NCI-H1694 treated with DMSO at 0.1 percent for 48 hours (cell line): ENCODE results near the gene TNP1.

Experiments used
- DNase-seq: peaks from one replicate; lab custom pipeline; 2025; lab: John Stamatoyannopoulos, UW

TNP1 gene

GRCh38 chr2:216873573-216873972 lies 13.7 kb upstream of the TNP1 start:
- DNase-seq = no peak

GRCh38 chr2:216872624-216873023 lies 12.8 kb upstream of the TNP1 start:
- DNase-seq = no peak

- no peak for DNase-seq
Measured at GRCh38 chr2:216872040-216872439, 12.2 kb upstream of the TNP1 start.

- no peak for DNase-seq
Measured at GRCh38 chr2:216871333-216871934, 11.6 kb upstream of the TNP1 start.

GRCh38 chr2:216870508-216871332 lies 10.9 kb upstream of the TNP1 start:
- DNase-seq = no peak

GRCh38 chr2:216866515-216867095 lies 6.7 kb upstream of the TNP1 start:
- no peak for DNase-seq

- no peak for DNase-seq
Measured at GRCh38 chr2:216865658-216866057, 5.8 kb upstream of the TNP1 start.

- no peak for DNase-seq
Measured at GRCh38 chr2:216863946-216864345, 4.1 kb upstream of the TNP1 start.

- no peak for DNase-seq
Measured at GRCh38 chr2:216862628-216863398, 2.9 kb upstream of the TNP1 start.

GRCh38 chr2:216860426-216861137 lies 718 bp upstream of the TNP1 start:
- no peak for DNase-seq

GRCh38 chr2:216858312-216858711 lies 1.6 kb downstream of the TNP1 start:
- no peak for DNase-seq

GRCh38 chr2:216857131-216857550 lies 2.7 kb downstream of the TNP1 start:
- no peak for DNase-seq

GRCh38 chr2:216856406-216857065 lies 3.3 kb downstream of the TNP1 start:
- DNase-seq = no peak

GRCh38 chr2:216855605-216856004 lies 4.3 kb downstream of the TNP1 start:
- no peak for DNase-seq

- no peak for DNase-seq
Measured at GRCh38 chr2:216855079-216855478, 4.8 kb downstream of the TNP1 start.

- no peak for DNase-seq
Measured at GRCh38 chr2:216851486-216852090, 8.3 kb downstream of the TNP1 start.

- DNase-seq = no peak
Measured at GRCh38 chr2:216850665-216851322, 9.1 kb downstream of the TNP1 start.

- DNase-seq = no peak
Measured at GRCh38 chr2:216849987-216850386, 9.9 kb downstream of the TNP1 start.

GRCh38 chr2:216845426-216845825 lies 14.4 kb downstream of the TNP1 start:
- DNase-seq = no peak

- no peak for DNase-seq
Measured at GRCh38 chr2:216842636-216843035, 17.2 kb downstream of the TNP1 start.
